IPS-15b (cell line): Measurements from ENCODE around the gene CYB5B.
"Not testable (repeated sequence)": the region's sequence is repeated elsewhere in the genome, so short reads cannot be mapped to it uniquely, and the experiment has no call there.

Experiments
- H3K27me3 ChIP-seq: one replicate; pipeline ENCODE4 v1.6.1; 2013; ENCODE audit warnings: low read length; ENCODE audit not compliant: control insufficient read depth, insufficient read depth
- H3K36me3 ChIP-seq: one replicate; pipeline ENCODE4 v1.6.1; 2013; ENCODE audit warnings: low read length; ENCODE audit not compliant: control insufficient read depth, insufficient read depth
- H3K4me1 ChIP-seq: one replicate; pipeline ENCODE4 v1.6.1; 2013; ENCODE audit warnings: mild to moderate bottlenecking, low read length; ENCODE audit not compliant: control insufficient read depth, insufficient read depth
- H3K4me3 ChIP-seq: one replicate; pipeline ENCODE4 v1.5.1; 2013; ENCODE audit warnings: low read depth, low read length
- H3K9ac ChIP-seq: one replicate; pipeline ENCODE4 v1.6.1; 2013; ENCODE audit warnings: low read depth, mild to moderate bottlenecking, low read length
- H3K9me3 ChIP-seq: one replicate; pipeline ENCODE4 v1.6.1; 2013; ENCODE audit warnings: mild to moderate bottlenecking, low read length; ENCODE audit not compliant: control insufficient read depth, insufficient read depth

Gene CYB5B

GRCh38 chr16:69411064-69411985, 13.1 kb upstream of the CYB5B start:
- Histone ChIP-seq H3K4me1 (no peaks in the 10 kb centered on the region), H3K4me3 (no peak overlapping the region), H3K9me3 (no peaks in the 10 kb centered on the region)

GRCh38 chr16:69412287-69412686, 12.1 kb upstream of the CYB5B start:
- no peaks in the 10 kb centered on the region for H3K36me3 ChIP-seq
- no peaks in the 10 kb centered on the region for H3K27me3 ChIP-seq
- no peak overlapping the region for H3K4me3 ChIP-seq
- H3K4me1 ChIP-seq: no peaks in the 10 kb centered on the region
- no peaks in the 10 kb centered on the region for H3K9me3 ChIP-seq
- H3K9ac ChIP-seq: no peak overlapping the region

More at GRCh38 chr16:69411064-69411985, 13.1 kb upstream of the CYB5B start:
- Histone ChIP-seq H3K36me3 (no peaks in the 10 kb centered on the region), H3K9ac (no peak overlapping the region), H3K27me3 (no peaks in the 10 kb centered on the region)

GRCh38 chr16:69413045-69413664, 11.3 kb upstream of the CYB5B start:
- Histone ChIP-seq H3K27me3 (no peaks in the 10 kb centered on the region), H3K36me3 (no peaks in the 10 kb centered on the region), H3K4me3 (no peak overlapping the region), H3K4me1 (peaks cover 5% of the 10 kb centered on the region), H3K9ac (no peak overlapping the region), H3K9me3 (no peaks in the 10 kb centered on the region)

- no peaks in the 10 kb centered on the region for H3K9me3 ChIP-seq
- H3K4me3 ChIP-seq: no peak overlapping the region
- peaks cover 5% of the 10 kb centered on the region for H3K4me1 ChIP-seq
- no peaks in the 10 kb centered on the region for H3K36me3 ChIP-seq
- H3K9ac ChIP-seq: no peak overlapping the region
- no peaks in the 10 kb centered on the region for H3K27me3 ChIP-seq
These were observed 6.8 kb upstream of the CYB5B start for GRCh38 chr16:69417520-69418199.

GRCh38 chr16:69419956-69420355, 4.5 kb upstream of the CYB5B start:
- Histone ChIP-seq H3K9me3 (no peaks in the 10 kb centered on the region), H3K4me3 (no peak overlapping the region), H3K36me3 (no peaks in the 10 kb centered on the region), H3K4me1 (peaks cover 5% of the 10 kb centered on the region), H3K27me3 (no peaks in the 10 kb centered on the region), H3K9ac (no peak overlapping the region)

GRCh38 chr16:69423189-69423588, 1.2 kb upstream of the CYB5B start:
- H3K27me3 ChIP-seq: no peaks in the 10 kb centered on the region
- no peak overlapping the region for H3K4me3 ChIP-seq

GRCh38 chr16:69424935-69425784, 741 bp downstream of the CYB5B start:
- Histone ChIP-seq H3K9me3 (no peaks in the 10 kb centered on the region), H3K27me3 (no peaks in the 10 kb centered on the region), H3K9ac (peak overlapping the region; percentile 94), H3K4me1 (no peaks in the 10 kb centered on the region), H3K36me3 (peaks cover 2% of the 10 kb centered on the region), H3K4me3 (peak overlapping the region; percentile 99)

More at GRCh38 chr16:69423189-69423588, 1.2 kb upstream of the CYB5B start:
- no peaks in the 10 kb centered on the region for H3K4me1 ChIP-seq
- H3K36me3 ChIP-seq: peaks cover 2% of the 10 kb centered on the region
- H3K9me3 ChIP-seq: no peaks in the 10 kb centered on the region
- no peak overlapping the region for H3K9ac ChIP-seq

- no peaks in the 10 kb centered on the region for H3K9me3 ChIP-seq
- peaks cover 9% of the 10 kb centered on the region for H3K36me3 ChIP-seq
- H3K4me1 ChIP-seq: no peaks in the 10 kb centered on the region
- H3K9ac ChIP-seq: no peak overlapping the region
- H3K4me3 ChIP-seq: no peak overlapping the region
- no peaks in the 10 kb centered on the region for H3K27me3 ChIP-seq
These were observed 4.2 kb downstream of the CYB5B start for GRCh38 chr16:69428652-69429051.

GRCh38 chr16:69429058-69429640, 4.7 kb downstream of the CYB5B start:
- H3K9me3 ChIP-seq, H3K36me3 ChIP-seq, H3K27me3 ChIP-seq, H3K4me3 ChIP-seq, H3K4me1 ChIP-seq, H3K9ac ChIP-seq: not testable (repeated sequence)

GRCh38 chr16:69431948-69432468, 7.6 kb downstream of the CYB5B start:
- H3K27me3 ChIP-seq: no peaks in the 10 kb centered on the region
- H3K4me1 ChIP-seq: no peaks in the 10 kb centered on the region
- no peak overlapping the region for H3K4me3 ChIP-seq
- no peaks in the 10 kb centered on the region for H3K9me3 ChIP-seq
- no peak overlapping the region for H3K9ac ChIP-seq
- H3K36me3 ChIP-seq: peaks cover 9% of the 10 kb centered on the region

- no peaks in the 10 kb centered on the region for H3K9me3 ChIP-seq
- H3K9ac ChIP-seq: no peak overlapping the region
- H3K4me1 ChIP-seq: no peaks in the 10 kb centered on the region
- no peaks in the 10 kb centered on the region for H3K27me3 ChIP-seq
- H3K4me3 ChIP-seq: no peak overlapping the region
- peaks cover 7% of the 10 kb centered on the region for H3K36me3 ChIP-seq
These were observed 9.6 kb downstream of the CYB5B start for GRCh38 chr16:69434066-69434465.
